GM12892 (cell line): Measurements from ENCODE around the gene SLC18B1.

Experiments used
- POLR2A ChIP-seq: IDR thresholded peaks from 2 replicates; pipeline ENCODE4 v1.6.1; 2011; ENCODE audit warnings: low read depth, low read length, control low read depth
- TAF1 ChIP-seq: IDR thresholded peaks from 2 replicates; pipeline ENCODE4 v1.6.1; 2011; ENCODE audit warnings: low read depth, mild to moderate bottlenecking, control low read depth, low read length, borderline replicate concordance

- TF ChIP-seq POLR2A (no peak), TAF1 (no peak)
Observed at GRCh38 chr6:132751828-132752227, 46.6 kb downstream of the SLC18B1 start.
